NOMO-1 (cell line): ENCODE data around the gene IL1F10.

Experiments used
- DNase-seq, 2 experiments: peaks; one replicate each; lab custom pipeline; 2025; ENCODE audit not compliant: unreplicated experiment in 2 of 2; lab: John Stamatoyannopoulos, UW

The IL1F10 gene, protein sequence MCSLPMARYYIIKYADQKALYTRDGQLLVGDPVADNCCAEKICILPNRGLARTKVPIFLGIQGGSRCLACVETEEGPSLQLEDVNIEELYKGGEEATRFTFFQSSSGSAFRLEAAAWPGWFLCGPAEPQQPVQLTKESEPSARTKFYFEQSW

DNA sequence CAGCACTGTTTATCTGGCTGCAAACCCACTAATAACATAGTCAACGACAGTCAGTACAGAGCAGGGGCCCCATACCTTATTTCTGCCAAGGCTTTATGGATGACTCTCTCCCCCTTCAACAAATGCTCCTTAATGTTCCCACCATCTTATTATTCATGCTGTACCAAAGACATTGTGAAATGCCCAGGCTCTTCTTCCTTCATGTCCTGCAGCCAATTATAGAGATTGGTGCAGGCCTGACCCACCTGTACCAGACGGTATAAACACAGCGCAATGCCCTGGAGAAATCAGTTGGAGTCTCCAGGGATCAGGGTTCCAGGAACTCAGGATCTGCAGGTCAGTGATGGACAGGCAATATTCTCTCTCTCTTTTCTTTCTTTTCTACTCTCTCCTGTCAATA lies at the start of gene IL1F10:
IL1F10 (plus strand) TSS at position 290 of the 400 bp plus-strand sequence. CDS start 4,769 bp downstream, outside the sequence.
- DNase-seq = no peak

DNA sequence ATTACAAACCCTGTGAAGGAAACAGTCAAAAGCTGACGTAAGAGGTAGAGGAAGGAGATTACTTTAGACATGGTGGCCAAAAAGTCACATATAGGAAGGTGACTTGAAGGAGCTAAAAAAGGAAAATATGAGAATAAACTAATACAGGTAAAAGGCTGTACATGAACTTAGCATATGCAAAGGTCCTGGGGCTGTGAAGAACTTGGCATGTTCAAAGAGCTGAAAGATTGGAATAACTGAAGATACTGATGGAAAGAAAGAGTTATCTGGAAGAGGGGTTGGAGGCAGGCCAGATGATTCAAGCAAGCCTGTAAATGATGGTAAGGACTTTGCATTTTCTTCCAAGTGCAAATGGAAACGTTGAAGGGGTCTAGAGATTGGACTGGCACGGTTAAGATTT lies 49.3 kb upstream of the IL1F10 start:
- no peak for DNase-seq

DNA sequence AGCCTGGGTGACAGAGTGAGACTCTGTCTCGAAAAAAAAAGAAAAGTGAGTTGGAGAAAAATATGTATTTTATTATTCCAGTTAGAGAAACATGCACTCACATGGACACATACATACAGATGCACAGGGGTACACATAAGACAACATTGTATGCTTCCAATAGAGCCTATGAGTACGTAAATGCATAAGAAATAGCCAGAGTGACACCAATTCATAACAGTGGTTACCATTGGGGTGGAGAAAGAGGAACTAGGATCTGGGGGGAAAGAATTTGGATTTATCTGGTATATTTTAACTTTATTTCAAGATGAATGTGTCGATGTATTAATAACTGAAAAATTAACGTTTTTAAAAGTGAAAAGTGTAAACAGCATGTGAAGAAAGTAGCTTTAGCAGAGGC lies 46.5 kb upstream of the IL1F10 start:
- DNase-seq = no peak

DNA sequence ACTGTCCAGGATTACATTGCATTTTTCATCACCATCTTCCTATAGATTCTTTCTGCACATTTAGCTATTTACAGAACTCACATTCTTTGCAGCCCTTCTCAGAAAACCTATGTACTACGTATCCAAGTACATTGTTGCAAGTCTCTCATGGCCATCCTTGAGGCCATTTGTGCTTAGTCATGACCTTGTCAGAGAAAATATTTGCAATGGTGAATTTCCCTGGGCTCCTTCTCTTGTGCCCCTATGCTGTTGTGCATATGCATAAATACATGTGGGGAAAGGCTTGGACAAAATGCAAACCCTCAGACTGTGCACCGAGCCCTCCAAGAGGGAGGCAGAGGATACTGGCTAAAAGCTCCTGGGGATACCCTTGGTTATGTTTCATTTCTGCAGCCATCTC lies 43.0 kb upstream of the IL1F10 start:
- DNase-seq = no peak

DNA sequence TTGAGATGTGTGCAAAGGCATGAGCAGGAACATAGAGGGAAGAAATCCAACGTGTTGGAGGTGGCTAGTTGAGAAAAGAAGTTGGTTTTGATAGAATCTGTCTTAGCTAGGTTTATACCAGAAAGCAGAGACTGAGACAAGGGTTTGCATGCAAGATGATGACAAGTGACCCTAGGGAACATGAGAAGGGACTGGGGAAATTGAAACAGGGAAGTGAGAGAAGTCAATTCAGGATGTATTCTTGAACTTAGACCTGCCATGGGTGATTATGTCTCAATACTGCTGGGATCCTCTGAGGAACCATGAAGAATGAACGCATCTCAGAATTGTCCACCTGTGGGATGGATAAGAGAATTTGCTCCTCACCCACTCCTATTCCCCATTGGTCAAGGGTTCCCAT lies 42.0 kb upstream of the IL1F10 start:
- peak; percentile 19 to 74 for DNase-seq

DNA sequence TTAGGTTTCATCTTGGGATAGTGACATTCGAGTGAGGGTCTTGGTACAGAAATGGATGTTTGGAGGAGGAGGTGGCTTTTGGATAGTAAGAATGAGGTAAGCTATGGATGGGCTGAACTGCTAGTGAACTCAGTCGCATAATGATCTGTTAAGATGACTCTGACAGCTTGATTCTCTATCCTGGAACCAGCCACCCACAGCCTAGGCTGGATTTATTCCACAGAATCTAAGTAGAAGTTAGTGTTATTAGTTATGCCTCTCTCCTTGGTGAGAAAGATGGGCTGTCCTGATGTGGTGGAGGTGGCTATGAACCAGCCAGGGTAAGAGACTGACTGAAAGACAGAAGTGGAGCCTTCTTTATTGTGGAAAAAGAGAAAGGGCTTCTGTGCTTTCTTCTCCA lies 40.1 kb upstream of the IL1F10 start:
- DNase-seq = no peak

DNA sequence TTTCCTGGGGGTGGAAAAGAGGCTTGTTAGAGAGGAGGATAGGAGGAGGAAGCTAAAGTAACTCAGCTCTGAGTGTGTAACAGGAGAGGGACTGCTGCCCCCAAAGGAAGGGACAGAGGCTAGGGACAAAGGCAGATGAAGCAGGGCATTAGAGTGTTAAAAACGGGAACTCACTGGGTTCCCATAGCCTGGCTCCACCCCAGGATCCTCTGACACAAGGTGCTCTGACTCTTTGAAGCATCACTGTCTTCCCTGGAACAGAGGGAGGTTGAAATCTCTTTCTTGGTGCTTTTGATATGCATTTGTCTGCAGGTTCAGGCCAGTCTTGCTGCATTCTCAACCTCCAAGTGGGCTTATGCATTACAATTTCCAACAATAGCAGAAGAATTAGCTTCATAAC lies 39.7 kb upstream of the IL1F10 start:
- no peak for DNase-seq

DNA sequence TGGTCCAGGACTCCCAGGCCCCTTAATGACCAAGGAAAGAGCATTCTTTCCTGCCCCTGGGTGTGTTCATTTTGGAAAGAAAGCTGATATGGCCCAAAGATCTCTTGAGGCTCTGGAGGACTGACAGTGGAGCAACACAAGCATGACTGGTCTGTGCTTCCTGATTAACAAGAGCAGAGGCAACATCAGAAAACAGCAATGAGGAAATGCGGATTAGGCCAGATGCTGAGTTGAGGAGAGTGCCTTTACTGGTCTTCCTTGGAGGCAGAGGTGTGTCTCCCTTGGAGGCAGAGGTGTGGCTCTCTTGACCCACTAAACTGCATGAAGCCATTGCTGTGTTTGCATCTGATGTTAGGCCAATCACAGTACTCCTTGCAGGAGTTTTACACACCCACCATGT lies 35.0 kb upstream of the IL1F10 start:
- no peak for DNase-seq

DNA sequence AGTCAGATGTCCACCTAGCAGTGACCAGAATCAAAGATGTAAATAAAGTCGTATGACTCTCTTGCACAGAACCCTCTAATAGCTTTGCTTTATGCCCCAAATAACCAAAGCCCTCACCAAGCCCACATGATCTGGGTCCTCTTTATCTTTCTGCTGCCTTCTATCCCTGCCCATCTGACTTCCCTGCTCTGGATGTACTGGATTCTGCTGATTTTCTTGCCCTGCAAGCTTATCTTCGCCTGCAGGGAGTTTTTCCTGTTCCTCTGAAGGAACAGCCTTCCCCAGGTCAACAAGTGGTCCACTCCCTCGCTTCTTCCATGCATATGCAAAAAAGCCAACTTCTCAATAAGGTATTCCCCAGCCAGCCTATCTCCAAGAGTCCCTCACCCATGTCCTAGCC lies 33.8 kb upstream of the IL1F10 start:
- DNase-seq = no peak

DNA sequence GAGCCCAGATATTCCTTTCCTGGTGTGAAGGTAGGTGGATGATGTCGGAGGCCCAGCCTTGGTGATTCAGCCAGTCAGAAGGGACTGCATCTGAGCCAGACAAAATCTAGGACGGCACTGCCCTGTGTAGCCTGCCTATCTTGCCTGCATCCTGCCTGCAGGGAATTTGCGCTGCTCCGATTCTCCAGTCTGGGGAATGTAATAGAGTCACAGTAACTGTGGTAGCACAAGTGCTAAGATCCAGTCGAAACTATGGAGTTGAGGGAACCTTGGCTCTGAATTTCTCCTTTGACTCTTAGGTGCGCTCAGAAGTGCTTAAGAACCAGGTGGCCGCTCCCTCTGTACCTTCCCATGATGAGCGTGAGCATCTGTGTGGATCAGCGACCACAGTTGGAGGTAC lies 31.0 kb upstream of the IL1F10 start:
- no peak for DNase-seq

DNA sequence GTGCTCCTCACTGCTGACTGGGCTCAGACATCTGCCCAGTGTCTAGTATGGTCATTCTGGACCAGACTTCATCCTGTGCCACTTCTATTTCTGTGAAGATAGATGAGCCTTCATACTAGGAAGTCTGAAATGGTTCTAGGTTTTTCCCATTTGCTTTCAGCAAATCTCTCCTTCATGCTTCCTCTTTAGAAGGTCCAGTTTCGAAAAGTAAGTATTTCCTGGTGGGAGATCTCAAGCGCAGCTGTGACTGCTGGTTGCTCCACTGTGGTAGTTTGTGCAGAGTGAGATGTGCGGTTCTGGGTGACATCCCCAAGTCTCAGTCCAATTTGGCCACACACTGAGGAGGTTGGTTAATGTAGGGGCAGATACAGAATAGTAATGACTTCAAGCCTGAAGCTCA lies 29.5 kb upstream of the IL1F10 start:
- peak in 1 of 2 experiments; percentile 30 for DNase-seq

DNA sequence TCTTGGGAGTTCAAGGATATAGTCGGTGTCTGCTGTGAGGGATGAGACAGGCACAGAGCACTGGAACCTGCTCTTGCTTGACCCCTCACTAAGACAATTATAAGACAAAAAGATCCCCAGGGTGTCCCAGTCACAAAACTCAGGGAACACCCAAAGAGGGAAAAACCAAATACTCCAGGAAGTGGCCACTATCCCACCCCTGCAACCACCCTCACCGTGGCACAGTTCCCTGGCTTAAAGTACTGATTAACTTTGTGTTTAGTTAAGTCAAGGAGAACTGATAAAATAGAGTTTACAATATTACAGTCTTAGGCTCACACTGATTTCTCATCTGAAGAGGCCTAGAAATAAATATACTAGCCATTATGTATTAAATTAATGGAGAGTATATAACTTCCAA lies 28.6 kb upstream of the IL1F10 start:
- DNase-seq = no peak

DNA sequence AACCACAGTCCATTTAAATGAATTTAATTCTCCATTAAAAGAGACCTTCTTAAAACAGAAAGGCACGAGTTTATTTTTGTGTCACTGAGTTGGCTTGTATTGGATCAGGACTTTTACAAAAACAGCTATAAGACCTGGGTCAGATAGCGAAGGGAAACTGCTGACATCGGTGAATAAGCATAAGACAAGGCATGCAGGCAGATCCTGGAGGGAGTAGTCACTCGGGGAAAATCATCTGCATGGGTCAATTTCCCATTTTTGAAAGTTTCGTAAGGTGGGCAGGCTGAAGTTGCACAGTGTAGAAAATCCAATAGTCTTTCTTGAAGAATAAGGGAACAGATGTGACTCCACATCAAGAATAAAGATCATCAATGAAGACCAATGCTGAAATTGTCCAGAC lies 28.1 kb upstream of the IL1F10 start:
- no peak for DNase-seq

DNA sequence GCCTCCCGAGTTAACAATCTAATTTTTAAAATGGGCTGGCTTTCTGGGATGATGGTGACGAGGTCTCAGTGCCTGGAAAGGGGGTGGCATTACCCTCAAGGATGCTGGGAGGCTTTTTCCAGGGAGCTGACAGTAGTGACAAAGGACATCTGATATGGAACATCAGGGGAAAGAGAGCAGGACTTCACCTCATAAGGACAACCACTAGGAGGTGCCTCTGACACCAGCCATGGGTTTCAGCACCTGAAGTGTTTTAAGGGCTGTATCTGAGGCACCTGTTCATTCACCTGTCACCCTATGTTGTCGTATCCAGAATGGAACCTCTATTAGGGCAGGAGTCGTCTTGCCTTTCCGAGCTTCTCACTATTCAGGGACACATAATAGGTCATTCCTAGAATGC lies 25.9 kb upstream of the IL1F10 start:
- DNase-seq = no peak

DNA sequence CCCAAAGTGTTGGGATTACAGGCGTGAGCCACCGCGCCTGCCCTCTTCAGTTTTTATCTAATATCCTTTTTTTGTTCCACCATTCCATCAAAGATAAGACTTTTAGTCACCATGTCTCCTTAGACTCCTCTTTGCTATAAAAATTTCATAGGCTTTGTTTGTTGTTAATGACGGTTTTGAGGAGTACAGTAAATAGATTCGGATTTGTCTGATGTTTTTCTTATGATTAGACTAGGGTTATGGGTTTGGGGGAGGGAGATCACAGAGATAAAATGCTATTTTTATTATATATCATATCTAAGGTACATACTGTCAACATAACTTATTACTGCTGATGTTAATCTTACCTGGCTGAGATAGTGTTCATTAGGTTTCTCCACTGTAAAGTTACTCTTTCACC lies 21.3 kb upstream of the IL1F10 start:
- no peak for DNase-seq

DNA sequence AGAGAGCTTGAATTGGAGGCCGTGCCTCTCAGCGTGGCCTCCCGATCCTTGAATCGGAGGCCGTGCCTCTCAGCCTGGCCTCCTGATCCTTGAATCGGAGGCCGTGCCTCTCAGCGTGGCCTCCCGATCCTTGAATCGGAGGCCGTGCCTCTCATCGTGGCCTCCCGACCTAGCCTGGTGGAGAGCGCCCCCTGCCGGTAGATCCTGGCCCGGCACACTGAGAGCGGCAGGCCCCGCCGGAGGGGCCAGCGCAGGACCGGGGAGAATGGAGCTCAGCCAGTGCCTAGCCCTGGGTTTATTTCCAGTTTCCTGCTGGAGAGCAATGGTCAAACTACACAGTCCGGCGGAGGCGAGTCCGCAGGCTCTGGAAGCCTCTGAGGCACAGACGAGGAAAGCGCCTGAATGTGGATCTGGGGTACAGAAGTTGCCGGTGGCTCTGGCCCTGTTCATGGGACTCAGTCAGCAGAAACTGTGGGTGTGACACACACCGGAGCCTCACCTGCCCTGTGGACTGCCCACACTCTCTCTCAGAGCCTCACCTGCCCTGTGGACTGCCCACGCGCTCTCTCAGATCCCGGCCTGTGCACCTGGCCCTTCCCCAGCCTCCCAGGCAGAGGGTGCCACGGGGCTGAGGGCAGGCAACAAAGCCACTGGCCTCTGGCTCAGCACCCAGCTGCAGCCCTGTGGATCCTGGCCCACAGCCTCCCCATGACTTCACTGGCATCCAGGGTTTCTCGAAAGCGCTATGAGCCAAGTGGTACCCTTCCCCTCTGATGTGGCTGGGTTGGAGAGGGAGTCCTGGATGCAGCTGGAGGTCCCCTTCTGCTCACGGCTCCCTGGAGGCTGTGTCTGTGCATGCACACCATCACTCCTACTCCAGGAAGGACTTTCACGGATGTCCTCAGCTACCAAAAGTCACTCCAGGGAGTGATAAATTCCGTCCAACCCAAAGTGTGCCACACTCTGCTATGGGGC lies 16.6 kb upstream of the IL1F10 start:
- no peak for DNase-seq

DNA sequence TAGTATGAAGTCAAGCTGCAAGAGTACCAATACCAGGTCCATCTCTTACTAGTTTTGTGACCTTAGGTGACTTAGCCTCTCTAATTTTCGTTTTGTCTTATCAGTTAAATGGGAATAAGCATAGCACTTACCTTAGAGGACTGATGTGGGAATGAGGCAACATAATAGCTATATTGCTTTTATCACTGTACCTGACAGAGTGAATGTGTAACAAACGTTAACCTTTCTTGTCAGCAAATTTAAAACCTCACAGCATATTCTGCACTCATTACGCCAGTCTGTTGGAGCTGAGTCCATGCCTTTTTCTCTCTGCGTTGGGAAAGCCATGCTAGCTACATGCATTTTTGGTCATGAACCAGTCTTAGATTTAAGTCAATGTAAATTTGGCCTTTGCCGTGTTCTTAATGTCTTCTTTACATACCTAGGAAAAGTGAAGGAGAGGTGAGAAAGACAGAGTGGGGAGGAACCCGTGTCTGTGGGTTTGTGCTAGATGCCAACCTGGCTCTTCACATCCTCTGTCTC lies 15.3 kb upstream of the IL1F10 start, which contains the start of gene IL36B:
IL36B (minus strand) TSS at position 472 of the 522 bp plus-strand sequence.
- DNase-seq = no peak

DNA sequence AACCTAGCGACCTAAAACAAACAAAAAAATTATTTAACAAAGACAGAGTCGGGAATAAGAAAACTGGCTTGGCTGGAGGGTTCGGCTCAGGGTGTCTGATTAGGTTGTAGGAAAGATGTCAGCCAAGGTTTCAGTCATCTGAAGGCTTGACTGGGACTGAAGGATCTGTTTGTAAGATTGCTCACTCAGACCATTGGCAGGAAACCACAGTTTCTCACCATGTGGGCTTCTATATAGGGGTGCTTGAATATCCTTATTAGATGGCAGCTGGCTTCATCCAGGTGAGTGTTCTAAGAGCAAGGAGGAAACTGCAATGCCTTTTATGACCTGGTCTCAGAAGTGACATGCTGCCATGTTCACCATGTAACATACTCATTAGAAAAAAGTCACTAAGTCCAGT lies 14.1 kb upstream of the IL1F10 start:
- DNase-seq = no peak

DNA sequence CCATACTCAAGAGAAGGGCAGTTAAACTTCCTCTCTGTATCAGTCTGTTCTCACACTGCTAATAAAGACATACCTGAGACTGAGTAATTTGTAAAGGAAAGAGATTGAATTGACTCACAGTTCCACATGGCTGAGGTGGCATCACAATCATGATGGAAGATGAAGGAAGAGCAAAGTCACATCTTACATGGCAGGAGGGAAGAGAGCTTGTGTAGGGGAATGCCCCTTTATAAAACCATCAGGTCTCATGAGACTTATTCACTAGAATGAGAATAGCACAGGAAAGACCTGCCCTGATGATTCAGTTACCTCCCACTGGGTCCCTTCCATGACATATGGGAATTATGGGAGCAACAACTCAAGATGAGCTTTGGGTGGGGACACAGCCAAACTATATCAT lies 13.7 kb upstream of the IL1F10 start:
- DNase-seq = no peak

DNA sequence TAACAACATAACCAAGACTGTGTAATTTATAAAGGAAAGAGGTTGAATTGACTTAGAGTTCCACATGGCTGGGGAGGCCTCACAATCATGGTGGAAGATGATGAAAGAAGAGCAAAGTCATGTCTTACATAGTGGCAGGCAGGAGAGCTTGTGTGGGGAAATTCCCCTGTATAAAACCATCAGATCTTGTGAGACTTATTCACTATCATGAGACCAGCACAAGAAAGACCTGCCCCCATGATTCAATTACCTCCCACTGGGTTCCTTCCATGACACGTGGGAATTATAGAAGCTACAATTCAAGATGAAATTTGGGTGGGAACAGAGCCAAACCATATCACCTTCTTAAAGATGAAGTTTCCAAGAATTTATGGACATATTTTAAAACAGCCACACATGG lies 11.2 kb upstream of the IL1F10 start:
- DNase-seq = no peak

DNA sequence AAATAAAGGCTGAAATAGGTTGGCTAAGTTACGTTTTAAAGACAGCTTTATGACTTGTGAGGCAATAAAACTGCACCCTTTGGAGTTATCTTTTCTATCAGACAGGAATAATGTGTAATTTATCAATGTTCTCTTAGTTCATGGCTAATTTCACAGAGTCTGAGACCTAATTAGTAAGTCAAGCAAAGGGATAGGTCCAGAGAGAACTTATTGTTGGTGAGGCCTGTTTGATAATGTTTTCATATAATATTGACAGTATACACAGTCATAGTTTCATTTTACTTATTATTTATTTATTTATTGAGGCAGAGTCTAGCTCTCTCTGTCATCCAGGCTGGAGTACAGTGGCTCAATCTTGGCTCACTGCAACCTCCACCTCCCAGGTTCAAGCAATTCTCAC lies 10.7 kb upstream of the IL1F10 start:
- no peak for DNase-seq

DNA sequence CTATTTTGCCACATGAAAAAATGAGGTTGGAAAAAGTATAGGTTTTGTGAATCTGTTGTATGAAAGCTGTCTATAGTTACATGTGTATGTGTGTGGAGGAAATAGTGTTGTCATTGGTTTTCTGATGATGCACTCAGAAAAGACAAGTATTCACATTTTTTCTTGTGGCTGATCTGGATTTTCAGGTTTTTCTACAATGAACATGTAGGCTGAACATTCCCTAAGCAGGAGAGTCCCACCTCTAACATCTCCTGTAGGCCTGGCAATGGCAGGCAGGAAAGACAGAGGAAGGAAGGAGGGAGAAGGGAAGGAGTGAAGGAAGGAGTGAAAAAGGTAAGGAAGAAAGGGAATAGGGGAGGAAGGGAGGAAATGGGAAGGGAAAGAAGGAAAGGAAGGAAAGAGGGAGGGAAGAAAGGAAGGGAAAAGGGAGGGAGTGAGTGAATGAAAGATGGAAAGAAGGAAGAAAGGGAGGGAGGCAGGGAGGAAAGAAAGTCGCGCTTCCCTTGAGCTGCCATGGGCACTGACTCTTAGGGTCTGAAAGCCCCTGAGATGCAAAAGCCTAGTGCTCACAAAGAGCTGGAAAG lies 9.3 kb upstream of the IL1F10 start:
- no peak for DNase-seq
